ENCODE measurements around the gene MYL5.

MYL5 gene

GRCh38 chr4:648579-649292, 25.6 kb upstream of the MYL5 start:
- TF ChIP-seq CTCF (IDR thresholded peaks at IDR 0.05; ENCODE audit: insufficient read depth, low read length) = no peak
- TF ChIP-seq SPI1 (IDR thresholded peaks at IDR 0.05; ENCODE audit: borderline replicate concordance, low read depth) = no peak
- no peak for TF ChIP-seq GABPA (IDR thresholded peaks at IDR 0.05; ENCODE audit: low read depth)
- TF ChIP-seq REST (IDR thresholded peaks at IDR 0.05; ENCODE audit: insufficient replicate concordance, low read depth) = no peak
- no peak for TF ChIP-seq POLR2AphosphoS5 (IDR thresholded peaks at IDR 0.05; ENCODE audit: low read depth)
- H3K4me3 ChIP-seq (replicated peaks; ENCODE audit: insufficient read depth, low read length) = no peak overlapping the region
- H3K27ac ChIP-seq (replicated peaks) = no peak overlapping the region
- DNase-seq (ENCODE audit: low read depth in 1 of 2, low spot score in 1 of 2) = no peak
- H3K27me3 ChIP-seq (ENCODE audit: insufficient read depth, poor library complexity, severe bottlenecking) = no peaks in the 10 kb centered on the region

GRCh38 chr4:649293-649625, 25.1 kb upstream of the MYL5 start:
- Histone ChIP-seq H3K4me3 (replicated peaks; ENCODE audit: insufficient read depth, low read length) (no peak overlapping the region), H3K27me3 (ENCODE audit: insufficient read depth, poor library complexity, severe bottlenecking) (no peaks in the 10 kb centered on the region), H3K27ac (replicated peaks) (no peak overlapping the region)
- DNase-seq (ENCODE audit: low read depth in 1 of 2, low spot score in 1 of 2) = no peak
- TF ChIP-seq POLR2AphosphoS5 (IDR thresholded peaks at IDR 0.05; ENCODE audit: low read depth) (no peak), SPI1 (IDR thresholded peaks at IDR 0.05; ENCODE audit: borderline replicate concordance, low read depth) (no peak), CTCF (IDR thresholded peaks at IDR 0.05; ENCODE audit: insufficient read depth, low read length) (no peak), REST (IDR thresholded peaks at IDR 0.05; ENCODE audit: insufficient replicate concordance, low read depth) (no peak), GABPA (IDR thresholded peaks at IDR 0.05; ENCODE audit: low read depth) (no peak)

- TF ChIP-seq REST (IDR thresholded peaks at IDR 0.05; ENCODE audit: insufficient replicate concordance, low read depth) = no peak
- no peak for TF ChIP-seq GABPA (IDR thresholded peaks at IDR 0.05; ENCODE audit: low read depth)
- no peak for TF ChIP-seq SPI1 (IDR thresholded peaks at IDR 0.05; ENCODE audit: borderline replicate concordance, low read depth)
- TF ChIP-seq CTCF (IDR thresholded peaks at IDR 0.05; ENCODE audit: insufficient read depth, low read length) = no peak
- no peak for TF ChIP-seq POLR2AphosphoS5 (IDR thresholded peaks at IDR 0.05; ENCODE audit: low read depth)
- DNase-seq (ENCODE audit: low read depth in 1 of 2, low spot score in 1 of 2) = no peak
- no peak overlapping the region for H3K4me3 ChIP-seq (replicated peaks; ENCODE audit: insufficient read depth, low read length)
- H3K27ac ChIP-seq (replicated peaks) = no peak overlapping the region
- no peaks in the 10 kb centered on the region for H3K27me3 ChIP-seq (ENCODE audit: insufficient read depth, poor library complexity, severe bottlenecking)
These were observed 24.5 kb upstream of the MYL5 start for GRCh38 chr4:649751-650310.

Measured in HL-60 (cell line).